Spleen (tissue), 7 donors: ENCODE results near the gene PRKG1.

Experiments
- POLR2AphosphoS5 ChIP-seq, 3 donors: sonication (generic); formaldehyde crosslinking; IDR thresholded peaks; one replicate each; pipeline ENCODE4 v1.5.1; 2017; ENCODE audit warnings: antibody characterized with exemption in 3 of 3
- TF ChIP-seq, protein P1 (sequence below), 11 experiments: fragments of 200-600 bp in 7 of 11; fragments of 450-650 bp in 4 of 11; sonication (generic) in 4 of 11; IDR thresholded peaks in 8 of 11; conservative IDR thresholded peaks in 3 of 11; 1 replicate in 7 of 11; 2 replicates in 4 of 11; pipeline versions ENCODE4 v1.4.0 to v1.8.0; 2016 to 2021; ENCODE audit warnings: antibody characterized with exemption in 11 of 11, inconsistent platforms in 4 of 11, mild to moderate bottlenecking in 1 of 11
- donor health status: DM: no; HTN: no; CAD: no; lungs with moderate emphysema.
- donor health status: DM: no; HTN: no; CAD: no.
- donor health status: DM: no; HTN: no; CAD: no.

GRCh38 chr10:51892965-51893658 lies 818.8 kb downstream of the PRKG1 start:
- TF ChIP-seq, protein P1, sequence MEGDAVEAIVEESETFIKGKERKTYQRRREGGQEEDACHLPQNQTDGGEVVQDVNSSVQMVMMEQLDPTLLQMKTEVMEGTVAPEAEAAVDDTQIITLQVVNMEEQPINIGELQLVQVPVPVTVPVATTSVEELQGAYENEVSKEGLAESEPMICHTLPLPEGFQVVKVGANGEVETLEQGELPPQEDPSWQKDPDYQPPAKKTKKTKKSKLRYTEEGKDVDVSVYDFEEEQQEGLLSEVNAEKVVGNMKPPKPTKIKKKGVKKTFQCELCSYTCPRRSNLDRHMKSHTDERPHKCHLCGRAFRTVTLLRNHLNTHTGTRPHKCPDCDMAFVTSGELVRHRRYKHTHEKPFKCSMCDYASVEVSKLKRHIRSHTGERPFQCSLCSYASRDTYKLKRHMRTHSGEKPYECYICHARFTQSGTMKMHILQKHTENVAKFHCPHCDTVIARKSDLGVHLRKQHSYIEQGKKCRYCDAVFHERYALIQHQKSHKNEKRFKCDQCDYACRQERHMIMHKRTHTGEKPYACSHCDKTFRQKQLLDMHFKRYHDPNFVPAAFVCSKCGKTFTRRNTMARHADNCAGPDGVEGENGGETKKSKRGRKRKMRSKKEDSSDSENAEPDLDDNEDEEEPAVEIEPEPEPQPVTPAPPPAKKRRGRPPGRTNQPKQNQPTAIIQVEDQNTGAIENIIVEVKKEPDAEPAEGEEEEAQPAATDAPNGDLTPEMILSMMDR (IDR thresholded peaks at IDR 0.05 in 8 of 11, conservative IDR thresholded peaks at IDR 0.05 in 3 of 11), result no peak
- TF ChIP-seq POLR2AphosphoS5 (IDR thresholded peaks at IDR 0.05), result no peak
